HT-29 (cell line): ENCODE measurements around the gene BOD1L2. TPM values are rescaled to one million over a fixed set of nuclear protein-coding genes. Genes with fewer than 3 reads are reported as not detected.
A peak's percentile ranks its signal among the peaks of the same experiment; 100 is the strongest.

Source experiments
- DNase-seq: peaks from one replicate; pipeline ENCODE4 v3.0.0-alpha.2; 2015; ENCODE audit warnings: low spot score
- total RNA-seq: library from RNA; depleted of rRNA; stranded (reverse); fragments of >200 nt; shearing (Covaris generic); gene quantifications from 2 replicates; pipeline ENCODE4 v1.2.3, GENCODE V29; 2014; rRNA removed

The BOD1L2 gene
- total RNA-seq, 1 experiment from 2014 or later = not detected

DNA sequence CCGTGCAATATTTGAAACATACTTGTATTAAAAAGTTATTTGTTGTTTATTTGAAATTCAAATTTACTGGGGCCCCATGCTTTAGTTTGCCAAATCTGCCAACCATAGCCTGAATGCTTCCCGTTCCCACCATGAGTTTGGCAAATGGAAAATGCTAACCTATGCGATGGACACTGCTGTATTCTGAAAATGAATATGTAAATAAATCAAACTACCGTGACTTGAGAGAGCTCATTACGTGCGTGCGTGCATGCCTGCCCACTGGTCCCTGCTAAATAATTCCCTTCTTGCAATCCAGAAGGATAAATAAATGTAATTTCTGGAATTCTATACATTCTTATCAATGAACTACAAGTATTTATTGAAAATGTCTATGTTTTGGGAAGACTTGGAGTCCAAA lies 3.2 kb downstream of the BOD1L2 start:
- no peak for DNase-seq

DNA sequence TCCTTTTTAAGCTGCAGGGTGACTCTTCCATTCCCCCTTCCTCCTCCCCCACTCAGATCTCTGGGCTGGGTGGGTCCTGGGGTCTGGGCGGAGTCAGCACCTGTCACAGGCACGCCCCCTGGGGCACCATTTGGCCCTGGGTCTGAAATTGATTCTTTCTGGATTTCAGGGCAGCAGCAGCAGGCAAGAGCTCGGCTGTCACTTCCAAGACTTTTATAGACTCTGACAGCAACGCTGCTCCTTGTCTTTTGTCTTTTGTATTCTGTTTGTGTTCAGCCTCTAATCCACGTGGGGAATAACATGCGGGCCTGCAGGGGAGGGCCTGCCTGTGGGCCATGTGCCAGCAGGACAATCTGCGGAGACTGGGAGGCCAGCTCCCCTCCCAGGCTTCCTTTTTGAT lies 3.9 kb downstream of the BOD1L2 start:
- DNase-seq = peak; percentile 9

DNA sequence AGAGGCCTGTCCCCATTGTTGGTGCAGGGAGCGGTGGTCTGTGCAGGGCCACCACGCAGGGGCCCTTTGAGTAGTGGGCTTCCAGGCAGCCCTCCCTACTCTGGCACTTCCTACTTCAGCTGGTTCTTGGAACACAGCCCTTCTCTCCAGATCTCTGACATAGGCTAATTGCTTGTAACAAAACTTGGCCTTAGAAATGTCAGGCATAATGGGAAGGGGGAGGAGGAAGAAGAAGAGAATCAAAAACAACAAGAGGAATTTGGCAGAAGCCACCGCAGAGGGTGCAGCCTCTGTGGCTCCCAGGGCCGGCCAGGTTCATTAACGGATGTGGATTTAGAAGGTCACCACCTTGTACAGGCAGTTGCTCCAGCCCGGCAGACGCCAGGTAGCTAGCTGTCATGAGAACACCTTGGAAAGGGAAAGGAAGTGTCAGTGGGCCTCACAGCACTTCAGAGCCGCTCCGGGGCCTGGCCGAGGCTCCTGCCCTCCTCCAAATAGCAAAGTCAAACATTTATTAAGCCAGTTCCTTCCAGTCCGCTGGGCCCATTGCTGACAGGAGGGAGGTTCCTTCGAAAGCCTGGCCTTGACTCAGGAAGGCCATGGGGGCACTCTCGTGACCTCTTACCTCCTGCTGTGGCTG lies 7.4 kb downstream of the BOD1L2 start:
- DNase-seq = no peak

DNA sequence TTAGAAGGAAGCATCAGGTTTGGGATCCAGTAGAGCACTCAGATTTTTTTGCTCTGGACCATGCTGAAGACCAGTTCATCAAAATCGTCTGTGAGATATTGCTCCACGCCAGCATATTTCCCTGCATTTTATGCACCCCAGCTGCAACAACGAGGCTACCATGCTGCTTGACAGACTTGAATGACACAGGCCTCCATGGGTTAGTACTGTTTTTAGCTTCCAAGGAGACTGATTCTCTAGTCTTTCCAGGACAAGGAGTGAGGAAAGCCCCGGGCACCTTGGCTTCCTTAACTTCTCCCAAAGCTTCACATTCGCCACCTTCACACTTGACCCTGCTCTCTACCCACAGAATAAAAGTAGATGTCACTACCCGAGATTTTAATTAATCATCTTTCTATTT lies 17.5 kb downstream of the BOD1L2 start:
- DNase-seq = no peak

DNA sequence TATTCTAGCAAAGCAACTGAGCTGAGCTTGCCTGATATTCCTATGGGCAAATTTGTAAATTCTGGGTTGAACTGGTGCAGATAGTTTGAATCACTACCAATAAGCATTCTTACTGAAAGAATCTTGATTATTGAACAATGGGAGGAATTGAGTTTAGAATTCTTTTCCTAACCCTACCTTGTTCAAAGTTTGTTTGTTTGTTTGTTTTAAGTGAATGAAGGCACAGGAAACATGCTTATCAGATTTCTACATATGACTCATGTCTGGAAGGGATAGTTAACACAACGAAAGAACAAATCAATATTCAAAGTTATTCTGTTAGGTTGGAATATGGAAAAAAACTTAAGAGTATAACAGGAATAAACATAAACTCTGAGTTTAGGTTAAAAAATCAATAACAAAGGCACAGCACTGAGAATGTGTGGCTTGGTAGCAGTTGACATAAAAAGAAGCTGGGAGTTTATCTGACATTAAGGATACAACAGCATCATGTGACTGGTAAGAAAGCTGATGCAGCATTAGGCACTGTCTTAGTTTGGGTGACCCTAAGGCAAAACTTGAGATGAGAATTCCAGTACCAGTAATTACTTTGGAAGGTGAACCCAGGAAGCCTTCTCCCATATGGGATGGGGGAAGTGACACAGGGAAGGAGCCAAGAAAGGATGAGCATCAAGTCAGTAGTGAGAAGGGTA lies 20.9 kb downstream of the BOD1L2 start:
- no peak for DNase-seq

DNA sequence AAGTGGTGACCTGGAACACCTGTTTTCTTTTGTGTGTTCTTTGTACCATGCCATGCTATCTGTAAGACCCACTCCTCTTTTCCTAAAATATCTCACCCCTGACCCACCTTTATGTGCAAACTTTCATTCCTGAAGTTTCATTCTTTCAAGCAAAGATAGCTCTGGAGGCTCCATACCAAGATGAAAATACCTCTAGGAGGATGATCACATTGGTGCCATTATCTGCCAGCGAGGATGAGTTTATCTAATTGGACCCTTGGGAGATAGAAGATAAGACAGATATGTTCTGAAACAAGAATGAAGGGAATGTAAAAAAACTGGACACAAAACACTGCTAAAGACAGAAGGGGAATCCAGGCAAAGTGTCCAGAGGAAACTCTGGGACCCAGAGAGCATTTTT lies 24.1 kb downstream of the BOD1L2 start:
- no peak for DNase-seq

DNA sequence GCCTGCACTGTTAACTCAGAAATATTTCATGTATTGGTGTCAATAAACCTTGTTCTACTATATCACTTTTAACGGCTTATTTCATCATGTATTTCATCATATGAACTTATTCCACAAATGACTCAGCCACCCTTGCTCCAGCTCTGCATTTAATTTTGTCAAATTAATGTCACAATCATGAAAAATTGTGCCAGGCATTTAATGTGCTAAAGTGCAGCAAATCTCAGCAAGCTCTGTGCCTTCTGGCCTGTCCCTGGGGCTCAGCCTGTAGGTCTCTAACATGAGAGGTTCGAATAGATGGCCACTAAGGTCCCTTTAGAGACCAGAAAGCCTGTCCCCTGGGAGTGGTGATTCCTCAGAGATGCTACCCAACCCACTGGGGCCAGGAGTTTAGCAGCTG lies 28.6 kb downstream of the BOD1L2 start:
- no peak for DNase-seq

DNA sequence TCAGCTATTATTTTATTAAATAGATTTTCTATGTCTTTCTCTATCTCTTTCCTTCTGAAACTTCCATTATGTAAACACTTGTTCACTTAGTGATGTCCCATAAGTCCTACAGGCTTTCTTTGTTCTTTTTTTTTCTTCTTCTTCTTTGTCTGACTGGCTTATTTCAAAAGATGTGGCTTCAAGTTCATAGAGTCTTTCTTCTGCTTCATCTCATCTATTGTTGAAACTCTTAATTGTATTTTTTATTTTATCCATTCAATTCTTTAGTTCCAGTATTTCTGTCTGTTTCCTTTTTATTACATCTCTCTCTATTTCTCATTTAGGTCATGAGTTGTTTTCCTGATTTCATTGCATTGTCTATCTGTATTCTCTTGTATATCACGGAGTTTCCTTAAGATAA lies 38.5 kb downstream of the BOD1L2 start:
- no peak for DNase-seq

DNA sequence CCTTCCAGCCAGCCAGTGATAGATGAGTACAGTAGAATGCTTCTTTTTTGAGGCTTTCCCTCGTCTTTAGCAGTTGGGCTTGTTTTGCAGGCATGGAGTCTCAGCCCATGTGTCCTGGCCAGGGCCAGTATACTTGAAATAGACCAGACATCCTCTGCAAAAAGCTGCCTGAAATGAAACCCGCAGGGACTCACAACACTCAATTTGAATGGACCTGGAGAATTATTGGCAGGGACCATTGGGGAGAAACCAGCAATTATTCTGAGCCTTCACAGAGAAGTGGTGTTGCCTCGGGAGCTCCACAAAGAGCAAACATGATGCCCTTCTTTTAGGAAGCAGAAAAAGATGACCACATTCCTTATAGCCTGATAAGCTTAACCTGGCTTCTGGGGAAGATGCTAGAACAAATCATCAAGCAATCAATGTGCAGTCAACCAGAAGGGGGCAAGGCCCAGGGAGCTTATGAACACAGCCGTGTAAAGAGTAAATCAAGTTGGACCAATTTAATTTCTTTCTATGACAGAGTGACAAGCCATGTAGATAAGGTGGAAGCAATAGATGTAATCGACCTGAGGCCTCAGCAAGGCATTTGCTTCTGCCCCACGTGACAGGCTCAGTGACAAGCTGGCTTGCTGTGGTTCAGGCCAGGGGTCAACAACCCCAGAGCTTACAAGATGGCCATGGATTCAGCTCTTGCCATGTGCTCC lies 42.1 kb downstream of the BOD1L2 start:
- DNase-seq = no peak

DNA sequence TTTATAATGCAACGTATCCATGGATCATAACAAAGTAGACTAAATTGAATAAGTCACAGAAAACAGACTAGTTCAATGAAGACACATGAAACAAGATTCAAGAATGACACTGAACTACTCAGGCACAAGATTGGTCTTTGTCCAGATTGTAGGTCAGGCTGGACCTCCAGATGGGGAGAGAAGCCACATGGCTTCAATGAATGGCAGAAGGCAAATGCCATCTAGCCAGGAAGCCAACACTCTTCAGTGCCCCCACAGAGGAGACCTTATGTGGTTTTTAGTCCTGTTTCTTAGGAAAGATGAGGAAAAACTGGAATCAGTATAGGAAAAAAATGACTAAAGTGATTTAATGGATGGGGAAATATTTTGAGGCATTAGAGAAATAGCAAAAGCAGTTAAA lies 43.1 kb downstream of the BOD1L2 start:
- no peak for DNase-seq

DNA sequence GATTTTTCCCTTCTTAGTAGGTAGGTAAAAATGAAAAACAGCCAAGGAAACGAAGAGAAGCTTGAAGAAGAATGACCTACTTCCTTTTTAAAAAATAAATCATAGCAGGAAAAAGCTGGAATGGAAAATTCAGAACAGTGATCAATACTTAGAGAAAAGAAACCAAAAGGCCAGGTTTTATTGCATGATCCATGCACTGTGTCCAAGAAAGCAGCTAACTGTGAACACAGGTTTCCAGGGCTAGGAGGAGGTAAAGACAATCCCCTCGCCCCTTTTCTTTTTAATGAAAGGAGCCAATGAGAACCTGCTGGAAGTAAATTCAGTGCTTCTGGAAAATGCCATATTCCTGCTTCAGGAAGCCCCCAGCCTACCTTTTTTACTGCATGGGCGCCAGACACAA lies 47.2 kb downstream of the BOD1L2 start:
- DNase-seq = no peak

DNA sequence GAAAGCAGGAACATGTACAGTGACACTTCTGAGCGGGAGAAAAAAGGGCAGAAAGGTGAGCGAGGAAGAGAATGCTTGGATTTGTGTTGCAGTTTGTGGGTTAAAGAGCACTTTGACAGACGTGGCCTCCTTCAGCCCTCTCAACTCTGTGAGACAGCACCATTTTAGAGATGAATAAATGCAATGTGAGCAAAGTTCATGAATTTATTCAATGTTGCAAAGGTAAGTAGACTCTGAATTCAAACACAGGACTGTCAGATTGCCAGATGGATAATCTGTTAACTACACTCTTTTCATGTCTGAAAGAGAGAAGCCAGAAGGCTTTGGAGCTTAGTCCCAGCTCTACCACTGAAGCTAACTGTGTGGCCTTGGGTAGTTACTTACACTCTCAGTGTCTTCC lies 47.7 kb downstream of the BOD1L2 start:
- DNase-seq = no peak

DNA sequence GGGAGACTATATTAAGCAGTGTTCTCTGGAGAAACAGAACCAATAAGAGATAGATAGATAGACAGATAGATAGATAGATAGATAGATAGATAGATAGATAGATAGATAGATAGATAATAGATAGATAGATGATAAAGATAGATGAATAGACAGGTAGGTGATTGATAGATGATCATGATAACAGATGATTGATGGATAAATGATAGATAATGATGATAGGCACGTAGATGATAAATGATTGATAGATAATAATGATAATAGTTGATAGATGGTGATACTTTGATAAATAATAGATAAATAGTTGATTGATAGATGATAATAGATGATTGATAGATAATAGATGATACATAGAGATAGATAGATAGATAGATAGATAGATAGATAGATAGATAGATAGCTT lies 48.5 kb downstream of the BOD1L2 start:
- DNase-seq = no peak

DNA sequence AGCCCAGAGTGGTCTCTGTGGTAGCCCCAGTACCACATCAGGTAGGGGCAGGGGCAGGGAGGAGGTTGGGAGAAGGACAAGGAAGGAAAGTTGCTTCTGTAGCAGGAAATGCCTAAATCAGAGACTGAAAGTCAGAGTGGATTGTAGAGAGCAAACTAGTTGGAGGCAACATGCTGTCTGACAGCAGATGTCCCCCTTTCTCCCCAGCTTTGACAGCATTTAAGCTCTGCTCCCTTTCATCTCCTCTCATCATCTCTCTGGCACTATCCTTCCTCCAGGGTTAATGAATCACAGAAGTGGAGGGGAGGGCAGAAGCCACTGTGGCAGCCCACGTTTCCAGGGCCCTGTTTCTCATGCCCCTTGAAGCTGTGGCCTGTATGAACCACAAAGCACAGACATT lies 50.4 kb downstream of the BOD1L2 start:
- no peak for DNase-seq

DNA sequence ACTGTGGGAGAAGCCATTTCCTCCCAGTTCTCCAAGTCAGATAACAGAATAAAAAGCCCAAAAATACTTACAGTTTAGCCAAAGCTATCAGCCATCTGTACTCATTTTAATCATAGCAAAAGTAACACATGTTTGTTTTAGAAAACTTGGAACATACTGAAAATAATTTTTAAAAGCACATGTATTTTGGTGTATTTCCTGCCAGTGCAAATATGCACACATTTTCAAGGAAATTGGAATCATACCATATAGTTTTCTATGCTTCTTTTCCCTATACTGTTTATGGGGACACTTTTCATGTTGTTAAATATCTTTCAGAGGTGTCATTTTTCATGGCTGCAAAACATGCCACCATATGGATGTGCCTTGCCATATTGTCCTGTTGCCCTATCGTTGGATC lies 51.2 kb downstream of the BOD1L2 start:
- DNase-seq = no peak

Other genes starting within 250 kb of the BOD1L2 start
- gene ST8SIA3, start 205.5 kb downstream of the BOD1L2 start, total RNA-seq = not detected in 2 replicates